Activated CD8-positive, alpha-beta memory T cell treated with anti-CD3 and anti-CD28 coated beads for 48 hours (primary cell): ENCODE data around the gene JAK1.

ENCODE experiments used
- DNase-seq, 3 experiments: peaks; one replicate each; pipeline ENCODE4 v3.0.0-alpha.2; 2020; ENCODE audit warnings: low read depth in 2 of 3, low spot score in 2 of 3

JAK1 gene

DNA sequence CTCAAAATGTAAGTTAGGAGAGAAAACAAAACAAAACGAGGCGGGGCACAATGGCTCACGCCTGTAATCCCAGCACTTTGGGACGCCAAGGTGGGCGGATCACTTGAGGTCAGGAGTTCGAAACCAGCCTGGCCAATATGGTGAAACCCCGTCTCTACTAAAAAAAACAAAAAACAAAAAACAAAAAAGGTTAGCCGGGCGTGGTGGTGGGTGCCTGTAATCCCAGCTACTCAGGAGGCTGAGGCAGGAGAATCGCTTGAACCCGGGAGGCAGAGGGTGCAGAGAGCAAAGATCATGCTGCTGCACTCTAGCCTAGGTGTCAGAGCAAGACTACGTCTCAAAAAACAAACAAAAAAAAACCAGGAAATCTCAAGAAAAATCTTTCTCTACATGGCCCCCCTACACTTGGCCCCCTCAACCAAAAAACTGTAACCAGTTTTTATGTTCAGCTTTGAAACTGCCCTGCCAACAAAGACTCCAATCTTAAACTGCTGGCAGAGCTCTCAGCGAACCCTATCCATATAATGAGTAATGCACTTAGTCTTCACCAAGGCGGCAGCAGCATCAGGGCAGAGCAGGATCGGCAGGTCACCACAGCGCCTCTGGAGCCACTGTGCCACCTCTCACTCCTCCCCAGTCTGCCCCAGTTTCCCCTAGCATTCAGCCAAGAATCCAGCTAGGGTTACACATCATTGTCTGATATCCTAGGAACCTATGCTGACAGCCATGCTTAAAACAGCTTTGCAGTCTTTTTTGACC, 71.7 kb downstream of the JAK1 start:
- no peak for DNase-seq

DNA sequence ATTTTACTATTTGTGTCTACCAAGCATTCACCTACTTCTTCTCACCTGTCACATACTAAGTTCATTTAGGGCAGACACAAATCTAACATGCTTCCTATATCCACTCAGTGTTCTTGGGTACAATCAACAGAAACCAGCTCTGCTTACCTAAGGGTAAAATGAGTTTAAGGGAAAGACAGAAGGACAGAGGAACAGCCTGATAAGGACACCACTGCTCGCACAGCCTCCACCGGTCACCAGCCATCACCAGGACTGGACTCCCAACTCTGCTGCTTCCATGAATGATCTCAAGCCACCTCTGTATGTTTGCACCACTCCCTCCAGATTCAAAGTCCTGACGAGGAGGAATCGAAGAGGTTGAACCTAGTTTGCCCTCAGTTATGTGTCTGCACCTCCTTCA, 72.4 kb downstream of the JAK1 start:
- no peak for DNase-seq

DNA sequence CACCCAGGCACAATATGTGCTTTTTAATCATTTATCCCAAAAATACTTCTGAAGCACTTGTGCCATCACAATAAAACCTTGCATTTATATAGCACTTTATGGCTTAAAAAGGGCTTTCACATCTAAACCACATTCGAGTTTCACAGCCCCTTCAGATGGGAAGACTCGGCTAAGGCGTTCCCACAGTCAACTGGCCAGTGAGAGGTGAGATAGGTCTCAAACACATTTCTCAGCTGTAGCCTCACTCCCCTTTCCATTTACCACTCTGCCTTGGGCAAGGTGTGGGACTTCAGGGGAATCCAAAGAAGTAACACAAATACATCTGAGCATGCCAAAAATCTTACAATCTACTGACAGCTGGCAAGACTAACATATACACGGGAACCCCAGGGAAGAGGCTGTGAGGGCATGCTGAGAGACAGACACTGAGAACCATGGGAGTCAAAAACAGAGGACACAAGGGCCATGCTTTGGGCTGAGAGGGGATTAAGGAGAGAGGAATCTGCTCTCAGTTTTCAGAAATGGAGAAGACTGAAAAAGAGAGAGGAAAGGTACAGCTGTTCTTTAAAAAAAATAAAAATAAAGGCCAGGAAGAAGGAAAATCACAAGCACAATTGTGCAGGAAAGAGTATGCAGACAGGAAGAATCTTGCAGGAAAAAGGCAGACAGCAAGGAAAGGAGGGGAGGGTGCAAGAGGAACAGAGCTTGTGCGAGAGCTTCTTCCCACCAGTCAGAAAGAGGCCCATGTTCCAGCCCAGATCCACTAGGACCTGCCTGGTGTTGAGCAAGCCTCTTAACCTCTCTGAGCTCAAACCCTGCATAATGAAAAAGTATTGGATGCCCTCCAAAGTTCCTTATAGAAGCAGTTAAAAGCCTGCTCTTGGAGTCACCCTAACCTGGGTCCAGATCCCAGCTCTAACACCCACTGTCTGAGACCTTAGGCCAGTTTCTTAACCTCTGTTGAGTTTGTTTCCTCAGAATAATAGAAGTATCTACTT, 73.5 kb downstream of the JAK1 start:
- no peak for DNase-seq

DNA sequence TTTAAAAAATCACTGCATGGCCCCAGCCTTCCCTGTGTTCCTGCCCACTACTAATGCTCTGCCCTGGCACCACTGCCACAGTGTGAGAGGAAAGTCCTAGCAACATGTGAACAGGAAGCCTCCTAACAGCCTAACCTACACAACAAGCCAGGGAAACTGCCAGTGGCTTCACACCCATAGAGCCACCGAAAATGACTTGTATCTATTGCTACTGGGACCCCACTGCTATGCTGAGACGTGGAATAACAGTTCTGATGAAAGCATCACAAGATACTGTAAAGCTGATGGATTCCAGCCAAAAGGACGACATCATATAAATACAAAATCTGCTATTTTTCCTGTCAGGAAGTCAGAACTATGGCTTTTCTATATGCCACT, 74.9 kb downstream of the JAK1 start:
- DNase-seq, result no peak

DNA sequence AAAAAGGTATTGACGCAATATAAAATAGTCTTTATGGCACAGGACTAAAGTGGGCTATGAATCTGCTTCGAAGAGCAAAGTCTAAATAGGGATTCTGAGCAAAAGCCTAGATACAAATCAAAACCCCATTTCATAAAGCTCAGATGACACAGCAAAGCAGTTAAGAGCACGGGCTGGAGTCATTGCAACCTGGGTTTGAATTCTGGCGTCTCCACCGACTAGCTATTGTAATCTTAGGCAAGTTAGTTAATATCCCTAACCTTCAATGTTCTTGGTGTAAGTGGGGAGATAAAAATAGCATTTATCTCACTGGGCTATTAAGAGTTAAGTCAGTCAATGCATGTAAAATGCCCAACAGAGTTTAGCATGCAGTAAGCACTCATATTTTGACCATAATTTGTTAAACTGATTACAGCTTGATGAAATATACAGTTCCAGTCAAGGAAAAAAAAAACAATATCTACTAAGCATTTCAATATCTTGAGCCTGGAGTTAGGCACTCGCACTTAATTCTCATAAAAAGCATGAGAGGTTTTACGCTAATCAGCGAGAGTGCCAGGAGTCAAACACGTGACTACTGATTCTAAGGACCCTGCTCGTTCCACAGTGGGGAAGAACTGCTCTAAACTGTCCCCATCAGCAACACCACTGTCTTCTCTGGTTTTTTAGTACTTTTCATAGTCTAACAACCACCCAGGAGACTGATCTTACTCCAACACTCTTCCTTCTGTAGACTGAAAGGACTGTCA, 75.5 kb downstream of the JAK1 start:
- no peak for DNase-seq

DNA sequence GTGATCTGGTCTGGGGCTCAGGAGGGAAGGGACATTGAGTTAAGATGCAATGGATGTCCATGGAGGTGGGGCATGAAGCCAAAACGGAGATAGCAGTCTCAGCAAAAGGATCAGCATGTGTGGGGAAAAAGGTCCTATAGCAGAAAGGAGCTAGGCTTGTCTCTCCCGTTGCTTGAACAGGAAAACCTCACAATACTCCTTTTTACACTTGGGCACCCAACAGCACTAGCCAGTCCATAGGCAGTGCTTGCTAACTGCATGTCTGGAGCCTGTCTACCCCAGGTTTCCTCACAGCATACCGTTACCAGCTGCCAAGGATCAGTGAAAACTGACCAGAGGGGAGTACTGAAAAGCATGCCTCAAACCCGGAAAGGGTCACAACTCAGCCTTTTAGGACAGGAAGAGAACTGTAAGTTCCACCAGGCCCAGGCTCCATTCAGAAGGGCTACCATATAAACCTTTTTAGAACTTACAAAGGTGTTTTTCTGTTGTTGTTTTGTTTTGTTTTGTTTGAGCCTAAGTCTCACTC, 78.6 kb downstream of the JAK1 start:
- DNase-seq, result no peak

DNA sequence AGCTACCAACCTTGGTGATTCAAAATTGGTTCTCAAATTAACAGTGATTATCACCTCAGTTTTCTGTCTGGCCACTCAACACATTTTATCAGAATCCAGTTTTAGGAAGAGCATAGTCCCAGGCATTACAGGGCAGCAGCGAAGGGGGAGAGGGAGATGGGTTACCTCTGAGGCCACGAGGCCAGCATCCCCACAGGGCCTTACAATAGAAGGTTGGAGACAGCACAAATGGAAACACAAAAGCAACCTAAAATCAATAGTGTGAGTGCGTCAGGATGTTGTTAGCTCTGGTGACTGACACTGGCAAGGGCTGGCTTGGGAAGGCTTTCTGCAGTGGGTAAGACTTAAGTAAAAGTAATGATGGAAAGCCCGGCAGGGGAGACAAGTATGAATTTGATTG, 79.5 kb downstream of the JAK1 start:
- DNase-seq, result no peak

DNA sequence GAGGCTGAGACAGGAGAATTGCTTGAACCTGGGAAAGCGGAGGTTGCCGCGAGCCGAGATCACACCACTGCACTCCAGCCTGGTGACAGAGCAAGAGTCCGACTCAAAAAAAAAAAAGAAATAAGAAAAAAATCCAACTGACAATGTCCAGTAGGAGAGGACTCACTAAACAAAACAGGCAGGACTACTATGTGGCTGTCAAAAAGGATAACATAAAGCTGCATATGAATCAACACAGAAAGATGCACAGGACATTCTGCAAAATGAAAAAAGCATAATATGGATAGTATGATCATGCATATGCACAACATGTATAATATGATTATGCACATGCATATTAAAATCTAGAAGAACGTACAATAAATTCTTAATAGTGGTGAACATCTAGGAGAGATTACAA, 80.7 kb downstream of the JAK1 start:
- no peak for DNase-seq

DNA sequence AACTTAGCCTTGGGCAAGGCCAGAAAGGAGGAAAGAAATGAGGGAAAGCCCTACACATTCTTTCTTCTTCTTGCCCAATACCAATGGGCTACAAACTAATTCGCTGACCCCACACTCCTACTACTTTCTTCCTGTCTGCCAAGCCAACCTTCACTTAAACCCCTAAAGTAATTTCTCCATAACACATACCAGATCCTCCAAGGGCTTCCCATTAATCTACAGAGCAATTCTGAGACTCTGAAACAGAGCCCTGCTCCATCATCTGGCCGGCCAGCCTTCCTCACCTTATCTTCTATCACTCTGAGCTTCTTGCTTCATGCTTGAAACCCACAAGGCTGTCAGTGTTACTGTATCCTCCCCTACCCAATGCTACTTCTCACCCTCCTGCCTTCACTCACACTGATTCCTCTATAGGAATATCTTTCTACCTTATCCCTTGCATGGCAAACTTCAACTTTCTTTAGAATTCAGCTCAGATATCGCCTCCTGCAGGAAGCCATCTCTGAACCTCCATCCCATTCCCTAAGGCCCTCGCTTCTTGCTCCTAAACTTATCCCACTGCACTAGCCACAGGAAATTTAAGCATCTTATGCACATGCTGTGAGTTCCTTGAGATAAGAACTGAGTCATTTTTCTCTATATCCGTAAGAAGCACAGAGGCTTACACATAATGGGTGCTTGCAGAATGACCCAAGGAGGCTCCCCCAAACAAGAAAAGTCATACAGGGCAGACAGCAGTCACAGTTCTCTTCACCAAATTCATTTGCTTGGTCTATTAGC, 81.9 kb downstream of the JAK1 start:
- DNase-seq, result no peak

DNA sequence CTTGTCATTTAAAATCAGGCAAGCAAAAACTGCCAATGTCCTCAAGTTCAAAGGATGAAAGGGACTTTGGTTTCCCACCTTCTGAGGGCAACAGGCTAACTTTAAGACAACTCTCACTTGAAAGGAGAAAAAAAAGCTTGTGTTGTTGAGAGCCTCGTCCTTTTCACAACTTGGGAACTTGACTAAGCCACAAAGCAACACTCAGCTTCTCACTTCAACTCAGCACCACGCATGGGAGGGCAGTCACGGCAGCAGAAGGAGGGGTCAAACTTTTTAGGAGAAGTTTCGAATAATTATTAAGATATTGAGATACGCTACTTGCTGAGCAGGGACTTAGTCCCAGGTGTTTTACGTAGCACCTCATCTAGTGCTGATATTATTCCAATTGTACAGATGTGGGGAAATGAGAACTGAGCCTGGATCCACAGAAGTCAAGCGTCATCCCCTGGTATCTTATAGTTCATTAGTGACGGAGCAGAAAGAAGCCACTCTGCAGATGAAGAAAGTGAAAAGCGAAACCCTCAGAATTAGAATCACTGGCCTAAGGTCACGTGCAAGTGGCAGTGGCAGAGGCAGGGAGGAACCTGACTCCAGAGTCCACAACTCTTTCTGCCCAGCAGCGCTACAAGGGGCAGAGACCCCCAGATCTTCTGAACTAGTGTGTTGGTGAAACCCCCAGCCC, 83.6 kb downstream of the JAK1 start:
- no peak for DNase-seq

DNA sequence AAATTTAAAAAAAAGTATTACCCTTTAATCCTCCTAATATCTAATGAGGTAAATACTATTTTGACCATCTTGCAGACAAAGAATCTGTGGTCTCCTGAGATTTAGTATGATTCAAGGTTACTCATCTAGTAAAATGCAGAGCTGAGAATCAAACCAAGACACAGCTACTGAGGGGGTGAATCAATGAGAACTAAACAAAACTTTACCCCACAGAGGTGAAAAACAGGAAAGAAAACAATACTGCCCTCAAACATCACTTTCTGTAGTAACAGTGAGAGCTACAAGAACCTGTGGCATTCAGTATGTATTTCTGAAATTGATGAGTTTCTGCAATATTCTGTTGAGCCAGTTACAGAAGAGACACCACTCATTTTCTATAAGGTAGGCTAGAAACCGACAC, 85.1 kb downstream of the JAK1 start:
- no peak for DNase-seq

DNA sequence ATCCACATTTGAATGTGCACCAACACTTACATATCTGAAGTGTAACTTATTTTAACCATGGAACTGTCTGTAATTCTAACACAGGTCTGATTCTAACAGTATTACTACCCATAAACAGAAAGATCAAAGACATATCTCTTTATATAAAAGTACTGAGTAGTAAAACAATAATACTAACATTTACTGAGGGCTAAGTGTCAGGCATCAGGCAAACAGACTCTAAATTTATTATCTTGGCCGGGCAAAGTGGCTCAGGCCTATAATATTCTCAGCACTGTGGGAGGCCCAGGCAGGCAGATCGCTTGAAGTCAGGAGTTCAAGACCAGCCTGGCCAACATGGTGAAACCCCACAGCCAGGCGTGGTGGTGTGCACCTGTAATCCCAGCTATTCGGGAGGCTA, 85.9 kb downstream of the JAK1 start:
- DNase-seq, result no peak

DNA sequence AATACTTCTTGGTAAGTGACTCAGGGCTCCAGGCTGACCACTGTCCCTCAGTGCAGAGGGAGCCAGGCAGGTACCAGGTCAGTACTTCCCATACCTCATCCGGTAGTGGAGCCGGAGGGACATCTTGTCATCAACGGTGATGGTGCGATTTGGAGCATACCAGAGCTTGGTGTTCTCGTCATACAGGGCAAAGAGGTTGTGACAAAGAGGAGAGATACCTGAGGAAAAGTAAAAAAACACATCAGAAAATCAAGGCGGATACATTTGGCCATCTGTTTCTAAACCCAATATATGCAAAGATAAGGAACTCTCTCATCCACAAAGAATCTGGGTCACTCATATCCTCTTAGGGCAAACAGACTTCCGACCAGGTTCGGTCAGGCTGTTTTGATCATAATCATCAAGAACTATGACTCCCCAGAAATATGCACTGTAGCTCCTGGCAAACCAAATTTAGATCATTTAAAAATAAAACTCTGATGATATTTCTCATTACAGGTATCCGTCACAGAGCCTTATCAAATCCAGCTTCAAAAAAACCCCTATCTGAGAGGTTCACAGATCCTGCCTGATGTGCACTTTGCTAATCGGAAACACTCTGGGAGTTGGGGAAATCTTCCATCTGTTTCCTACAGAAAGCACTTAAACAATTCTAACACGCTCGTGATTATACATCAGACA, 87.3 kb downstream of the JAK1 start:
- DNase-seq, result no peak

DNA sequence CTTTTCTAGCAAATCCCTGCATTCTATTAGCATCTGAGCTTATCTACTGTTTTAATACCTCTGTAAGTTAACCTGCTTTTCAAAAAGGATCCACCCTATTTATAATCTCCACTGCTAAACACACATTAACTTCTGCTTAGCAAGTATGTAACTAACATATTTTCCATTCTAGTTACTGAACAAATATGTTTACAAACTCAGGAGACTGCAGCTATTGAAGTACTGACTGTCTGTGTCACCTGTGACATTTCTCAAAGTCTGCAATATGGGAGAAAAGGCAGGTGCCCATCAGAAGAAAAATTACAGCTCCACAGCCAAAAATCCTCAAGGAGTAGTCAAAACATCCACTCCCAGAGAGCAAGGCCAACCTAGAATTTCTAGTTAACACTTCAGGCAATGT, 88.3 kb downstream of the JAK1 start:
- no peak for DNase-seq

DNA sequence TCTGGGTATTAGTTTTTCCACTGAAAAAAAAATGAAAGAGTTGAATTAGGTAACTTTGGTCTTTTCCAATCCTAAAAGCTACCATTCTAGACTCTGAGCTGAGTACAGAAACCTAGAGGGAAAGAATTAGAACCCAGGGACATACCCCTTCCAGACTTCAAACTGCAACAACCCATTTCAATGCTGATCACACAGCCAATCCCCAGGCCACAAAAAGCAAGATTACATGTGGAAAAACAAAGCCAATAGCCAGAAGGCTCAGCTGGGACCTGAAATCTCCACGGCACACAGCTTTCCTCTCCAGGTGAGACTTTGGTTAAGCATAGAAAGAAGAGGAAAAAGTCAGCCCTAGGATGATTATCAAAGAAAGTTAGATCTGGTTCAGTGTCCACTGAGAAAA, 88.8 kb downstream of the JAK1 start:
- no peak for DNase-seq

DNA sequence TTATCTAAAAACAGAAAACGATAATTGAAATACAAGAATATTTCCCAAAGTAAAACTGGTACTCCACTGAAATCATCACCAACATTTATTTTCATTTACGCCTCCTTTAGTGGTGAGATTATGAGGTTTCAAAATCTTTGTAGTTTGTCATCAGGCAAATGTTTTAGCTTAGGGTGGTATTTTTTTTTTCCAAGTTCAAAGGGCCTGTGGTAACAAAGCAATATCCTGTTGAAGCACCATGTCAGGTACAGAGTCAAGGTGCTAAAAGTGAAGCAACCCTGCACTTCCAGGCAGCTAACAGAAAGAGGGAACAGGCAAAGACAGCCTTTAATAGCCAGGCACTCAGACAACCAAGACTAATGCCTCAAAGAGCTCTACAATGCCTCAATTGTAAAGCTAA, 89.2 kb downstream of the JAK1 start:
- DNase-seq, result no peak

DNA sequence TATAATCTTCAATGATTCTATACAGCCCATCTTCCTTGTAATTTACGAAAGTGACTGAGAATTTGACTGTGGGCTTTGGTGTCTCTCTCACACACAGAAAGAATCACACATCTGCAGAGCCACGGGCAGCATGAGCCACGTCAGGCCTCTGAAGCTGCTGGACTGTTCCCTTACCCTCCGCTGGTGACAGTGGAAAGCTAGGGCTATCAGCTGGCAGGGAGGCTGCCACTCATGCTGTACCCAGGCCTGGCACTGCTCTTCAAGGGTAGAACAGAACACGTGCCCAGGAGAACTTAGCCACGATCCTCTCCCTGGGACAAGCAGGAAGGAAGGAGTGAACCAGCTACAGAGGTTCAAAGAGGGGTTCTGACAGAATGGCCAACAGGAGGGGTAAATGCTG, 90.7 kb downstream of the JAK1 start:
- no peak for DNase-seq

DNA sequence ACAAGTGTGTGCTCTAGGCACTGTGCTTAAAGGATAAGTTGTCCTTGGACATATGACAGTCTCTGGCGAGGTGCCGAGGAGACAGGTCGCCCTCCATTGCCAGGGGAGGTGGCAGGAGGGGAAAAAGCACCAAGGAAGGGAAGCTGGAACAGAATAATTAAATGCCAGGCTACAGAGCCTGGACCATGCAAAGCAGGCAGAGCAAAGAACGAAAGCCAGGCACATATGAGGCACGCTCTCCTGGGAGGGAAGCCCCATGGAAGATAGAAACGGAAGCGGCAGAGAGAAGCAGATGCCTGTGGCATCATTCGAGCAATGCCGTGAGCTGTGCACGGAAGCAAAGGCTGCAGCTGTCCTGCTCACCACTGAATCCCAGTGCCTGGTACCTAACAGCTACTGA, 91.2 kb downstream of the JAK1 start:
- no peak for DNase-seq

DNA sequence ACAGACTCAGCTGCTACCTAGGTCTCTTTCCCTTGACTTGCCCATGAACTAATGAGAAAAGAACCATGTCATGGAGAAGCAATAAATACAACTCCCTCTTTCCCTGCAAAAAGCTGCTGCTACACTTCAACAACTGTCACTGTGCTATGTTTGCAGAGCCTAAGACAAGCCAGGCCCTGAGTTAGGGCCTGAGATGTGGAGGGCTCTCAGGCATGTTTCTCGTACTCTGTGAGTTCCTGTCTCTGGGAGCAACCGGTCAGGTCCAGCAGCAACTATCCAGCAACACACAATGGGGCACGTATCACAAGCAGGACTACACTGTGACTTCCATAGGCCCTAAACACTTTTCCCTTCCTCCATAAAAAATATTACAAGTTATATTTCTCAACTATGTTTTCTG, 91.7 kb downstream of the JAK1 start:
- no peak for DNase-seq

DNA sequence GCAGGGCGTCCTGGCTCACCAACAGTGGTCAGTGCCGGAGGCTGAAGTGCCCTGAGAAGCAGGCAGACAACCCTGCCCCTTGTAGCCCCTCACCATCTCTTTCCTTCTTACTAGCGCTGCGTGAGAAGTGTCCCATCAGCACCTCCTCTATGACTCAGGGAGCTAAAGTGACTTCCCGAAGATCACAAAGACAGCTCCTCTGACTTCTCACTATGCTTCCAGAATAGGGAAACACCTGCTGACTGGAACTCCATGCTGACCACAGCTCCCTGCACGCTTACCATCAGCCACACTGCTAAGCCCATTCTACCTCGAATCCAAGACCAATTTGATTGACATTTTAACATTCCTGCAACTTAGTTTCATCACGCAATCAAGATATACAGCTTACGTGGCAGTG, 92.8 kb downstream of the JAK1 start:
- DNase-seq, result no peak
